Kasumi-1 (cell line): ENCODE results near the gene DPRX.

Experiments used
- DNase-seq, 2 experiments: peaks; one replicate each; lab custom pipeline; 2025; lab: John Stamatoyannopoulos, UW

The DPRX gene

GRCh38 chr19:53631949-53632407, at the start of gene DPRX:
Gene DPRX, plus strand, starts transcription at chr19:53631999. Its CDS starts 108 bp downstream, at chr19:53632107.
- no peak for DNase-seq

GRCh38 chr19:53583181-53583580, 48.6 kb upstream of the DPRX start:
- no peak for DNase-seq

GRCh38 chr19:53586277-53586691, 45.5 kb upstream of the DPRX start:
- no peak for DNase-seq

GRCh38 chr19:53594811-53595509, 36.8 kb upstream of the DPRX start:
- no peak for DNase-seq

GRCh38 chr19:53595510-53595867, 36.3 kb upstream of the DPRX start:
- DNase-seq, result no peak

GRCh38 chr19:53596056-53596455, 35.7 kb upstream of the DPRX start:
- DNase-seq, result no peak

GRCh38 chr19:53597023-53597422, 34.8 kb upstream of the DPRX start:
- DNase-seq, result no peak

- DNase-seq, result no peak
Measured at GRCh38 chr19:53598361-53598760, 33.4 kb upstream of the DPRX start.

- no peak for DNase-seq
Measured at GRCh38 chr19:53600217-53600616, 31.6 kb upstream of the DPRX start.

- no peak for DNase-seq
Measured at GRCh38 chr19:53606031-53606430, 25.8 kb upstream of the DPRX start.

- no peak for DNase-seq
Measured at GRCh38 chr19:53608381-53608780, 23.4 kb upstream of the DPRX start.

GRCh38 chr19:53612762-53613526, 18.9 kb upstream of the DPRX start:
- no peak for DNase-seq

- no peak for DNase-seq
Measured at GRCh38 chr19:53621885-53622740, 9.7 kb upstream of the DPRX start.

- DNase-seq, result no peak
Measured at GRCh38 chr19:53624771-53625545, 6.8 kb upstream of the DPRX start.

GRCh38 chr19:53626486-53626885, 5.3 kb upstream of the DPRX start:
- no peak for DNase-seq

- no peak for DNase-seq
Measured at GRCh38 chr19:53626976-53627375, 4.8 kb upstream of the DPRX start.

- DNase-seq, result no peak
Measured at GRCh38 chr19:53634768-53635167, 3.0 kb downstream of the DPRX start.

GRCh38 chr19:53639471-53639870, 7.7 kb downstream of the DPRX start:
- DNase-seq, result no peak

- DNase-seq, result no peak
Measured at GRCh38 chr19:53642381-53643099, 10.7 kb downstream of the DPRX start.

- no peak for DNase-seq
Measured at GRCh38 chr19:53644061-53644816, 12.4 kb downstream of the DPRX start.
